Small intestine (tissue), 7 donors: Measurements from ENCODE around the gene GDNF. TPM values are rescaled to one million over a fixed set of nuclear protein-coding genes. Genes with fewer than 3 reads are reported as not detected.
"Not testable (repeated sequence)": the region's sequence is repeated elsewhere in the genome, so short reads cannot be mapped to it uniquely, and the experiment has no call there.

ENCODE experiments used
- DNase-seq, 2 donors: peaks; one replicate each; pipeline versions ENCODE4 v3.0.0 to v3.0.0-alpha.2; 2013
- FAIRE-seq: peaks from 2 replicates; lab custom pipeline; 2012; peaks lifted over from hg19 to GRCh38; lab: Jason Lieb, UNC
- H3K27ac ChIP-seq, 3 donors: one replicate each; pipeline ENCODE4 v1.5.1; 2013; ENCODE audit warnings: low read length in 2 of 3, mild to moderate bottlenecking in 2 of 3, control low read depth in 1 of 3, inconsistent platforms in 1 of 3, low read depth in 1 of 3, moderate library complexity in 1 of 3
- H3K27me3 ChIP-seq, 3 donors: one replicate each; pipeline ENCODE4 v1.6.1; 2013; ENCODE audit warnings: low read length in 3 of 3, inconsistent platforms in 1 of 3; ENCODE audit not compliant: control insufficient read depth in 3 of 3, insufficient read depth in 3 of 3
- H3K36me3 ChIP-seq, 3 donors: one replicate each; pipeline ENCODE4 v1.6.1; 2013; ENCODE audit warnings: low read length in 3 of 3, inconsistent platforms in 1 of 3, low read depth in 1 of 3, mild to moderate bottlenecking in 1 of 3, moderate library complexity in 1 of 3; ENCODE audit not compliant: control insufficient read depth in 3 of 3, insufficient read depth in 2 of 3
- H3K4me1 ChIP-seq, 3 donors: one replicate each; pipeline ENCODE4 v1.6.1; 2013; ENCODE audit warnings: low read length in 2 of 3, inconsistent platforms in 1 of 3, low read depth in 1 of 3, mild to moderate bottlenecking in 1 of 3, moderate library complexity in 1 of 3; ENCODE audit not compliant: control insufficient read depth in 3 of 3, insufficient read depth in 2 of 3
- H3K4me3 ChIP-seq, 3 donors: one replicate each; pipeline ENCODE4 v1.5.1; 2013; ENCODE audit warnings: low read length in 3 of 3, control low read depth in 1 of 3, inconsistent platforms in 1 of 3, low read depth in 1 of 3, mild to moderate bottlenecking in 1 of 3, moderate library complexity in 1 of 3
- H3K9me3 ChIP-seq, 2 donors: one replicate each; pipeline ENCODE4 v1.6.1; 2013; ENCODE audit warnings: low read depth in 1 of 2, low read length in 1 of 2; ENCODE audit not compliant: control insufficient read depth in 2 of 2, insufficient read depth in 1 of 2
- WGBS, 3 donors: extraction: QIAGEN DNeasy Blood & Tissue Kit; methylation state at CpG; one replicate each; pipeline ENCODE4 v1.1.7; 2013; 5-methylcytosine and 5-hydroxymethylcytosine counted together
- polyA plus RNA-seq, 4 donors: library from polyadenylated mRNA; stranded (reverse) in 3 of 4; unstranded in 1 of 4; fragments of 200-250 nt in 3 of 4; fragments of 120-200 nt in 1 of 4; gene quantifications; one replicate each; pipeline versions ENCODE4 v1.2.1 to v1.2.3, GENCODE V29; 2013
- donor health status: healthy with polysubstance abuse.
- donor health status: control.
- donor health status: control.
- donor health status: Bipolar disorder and iron deficiency.
- donor health status: healthy.

GDNF gene
- polyA plus RNA-seq, 4 donors: 0.46 to 2.3 TPM; not detected in 2

DNA sequence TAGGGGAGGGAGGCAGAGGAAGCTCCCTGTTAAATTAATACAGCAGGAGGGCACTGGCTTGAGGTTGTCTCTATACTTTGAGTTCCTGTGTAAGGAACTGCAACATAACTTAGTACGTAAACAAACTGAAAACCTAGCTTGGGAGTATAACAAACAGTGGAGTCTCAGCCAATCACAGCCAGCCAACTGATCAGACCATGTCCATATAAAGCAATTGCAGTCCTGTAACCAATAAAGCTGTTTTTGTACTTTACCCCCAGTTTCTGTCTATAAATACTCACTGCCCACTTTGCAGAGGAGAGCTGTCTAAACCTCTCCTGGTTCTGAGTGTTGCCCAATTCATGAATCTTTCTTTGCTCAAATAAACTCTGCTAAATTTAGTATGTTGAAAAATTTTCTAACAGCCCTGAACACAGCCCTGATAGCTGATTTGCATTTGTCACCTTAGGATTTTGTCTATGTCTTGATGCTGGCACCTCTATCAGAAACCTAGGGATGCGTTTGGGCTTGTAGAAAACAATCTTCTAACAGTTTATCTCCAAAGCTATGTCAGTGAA lies 39.9 kb downstream of the GDNF start:
- DNase-seq (no peak), FAIRE-seq (no peak)
- WGBS, 3 donors: 78 to 88% (median 78%) methylated on average over 2 of the region's 2 CpGs
- H3K36me3 ChIP-seq: no peaks in the 10 kb centered on the region
- peaks cover 0 to 7% of the 10 kb centered on the region in 2 donors for H3K9me3 ChIP-seq
- H3K4me3 ChIP-seq: no peak overlapping the region
- no peaks in the 10 kb centered on the region for H3K27me3 ChIP-seq
- no peaks in the 10 kb centered on the region for H3K4me1 ChIP-seq
- H3K27ac ChIP-seq: no peak overlapping the region

DNA sequence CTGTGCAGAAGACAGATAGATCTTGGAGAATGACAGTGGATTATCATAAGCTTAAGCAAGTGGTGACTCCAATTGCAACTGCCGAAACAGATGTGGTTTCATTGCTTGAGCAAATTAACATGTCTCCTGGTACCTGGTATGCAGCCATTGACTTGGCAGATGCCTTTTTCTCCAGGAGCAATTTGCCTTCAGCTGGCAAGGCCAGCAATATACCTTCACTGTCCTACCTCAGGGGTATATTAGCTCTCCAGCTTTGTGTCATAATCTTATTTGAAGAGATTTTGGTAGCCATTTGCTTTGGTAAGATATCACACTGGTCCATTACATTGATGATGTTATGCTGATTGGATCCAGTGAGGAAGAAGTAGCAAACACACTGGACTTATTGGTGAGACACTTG lies 43.4 kb downstream of the GDNF start:
- FAIRE-seq: not testable (repeated sequence)
- WGBS, 3 donors: 90 to 97% (median 92%) methylated on average over 1 of the region's 1 CpG
- peaks cover 0 to 12% of the 10 kb centered on the region in 2 donors for H3K9me3 ChIP-seq

DNA sequence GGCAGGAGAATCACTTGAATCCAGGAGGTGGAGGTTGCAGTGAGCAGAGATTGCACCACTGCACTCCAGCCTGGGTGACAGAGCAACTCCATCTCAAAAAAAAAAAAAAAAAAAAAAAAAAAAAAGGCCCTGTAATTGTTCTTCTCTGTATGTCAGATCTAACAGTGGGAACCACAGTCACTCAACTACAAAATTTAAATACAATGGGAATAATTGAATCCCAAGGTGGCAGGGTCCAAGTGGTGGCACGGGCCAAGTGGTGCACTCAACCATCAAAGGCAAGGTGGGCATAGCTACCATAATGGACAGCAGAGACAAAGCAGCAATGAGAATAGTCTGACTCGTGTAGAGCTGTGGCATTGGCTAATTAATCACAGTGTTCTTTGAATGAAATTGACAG lies 44.5 kb downstream of the GDNF start:
- not testable (repeated sequence) for H3K4me1 ChIP-seq, H3K4me3 ChIP-seq, H3K27ac ChIP-seq, DNase-seq, FAIRE-seq, H3K27me3 ChIP-seq, H3K36me3 ChIP-seq
- peaks cover 0 to 12% of the 10 kb centered on the region in 2 donors for H3K9me3 ChIP-seq
- WGBS, 3 donors: 58 to 72% (median 59%) methylated on average over 2 of the region's 2 CpGs

More for the DNA sequence above, 43.4 kb downstream of the GDNF start:
- H3K4me3 ChIP-seq, DNase-seq, H3K36me3 ChIP-seq, H3K27me3 ChIP-seq, H3K27ac ChIP-seq, H3K4me1 ChIP-seq: not testable (repeated sequence)

DNA sequence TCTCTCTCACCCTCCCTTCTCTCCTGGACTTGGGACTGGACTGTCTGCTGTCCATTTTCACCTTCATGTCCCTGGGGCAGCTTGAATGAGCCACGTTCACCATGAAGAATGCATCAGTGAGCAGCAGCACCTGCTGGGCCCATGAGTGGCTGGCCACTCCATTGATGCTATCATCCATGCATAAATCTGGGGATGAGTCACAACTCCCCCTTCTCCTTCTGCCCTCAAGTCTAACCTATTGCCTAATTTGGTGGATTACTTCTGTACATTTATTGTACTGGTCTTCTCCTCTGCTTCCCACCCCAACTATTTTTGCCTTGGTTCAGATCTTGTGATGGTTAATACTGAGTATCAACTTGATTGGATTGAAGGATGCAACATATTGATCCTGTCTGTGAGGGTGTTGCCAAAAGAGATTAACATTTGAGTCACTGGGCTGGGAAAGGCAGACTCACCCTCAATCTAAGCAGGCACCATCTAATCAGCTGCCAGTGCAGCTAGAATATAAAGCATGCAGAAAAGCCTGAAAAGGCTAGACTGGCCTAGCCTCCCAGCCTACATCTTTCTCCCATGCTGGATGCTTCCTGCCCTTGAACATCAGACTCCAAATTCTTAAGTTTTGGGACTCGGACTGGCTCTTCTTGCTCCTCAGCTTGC lies 46.7 kb downstream of the GDNF start:
- H3K27me3 ChIP-seq: no peaks in the 10 kb centered on the region
- H3K9me3 ChIP-seq: peaks cover 0 to 12% of the 10 kb centered on the region in 2 donors
- H3K4me1 ChIP-seq: no peaks in the 10 kb centered on the region
- H3K4me3 ChIP-seq: no peak overlapping the region
- H3K36me3 ChIP-seq: no peaks in the 10 kb centered on the region
- 53 to 72% (median 66%) methylated on average over 2 of the region's 2 CpGs for WGBS, 3 donors
- H3K27ac ChIP-seq: no peak overlapping the region
- no peak for FAIRE-seq
- DNase-seq: no peak

DNA sequence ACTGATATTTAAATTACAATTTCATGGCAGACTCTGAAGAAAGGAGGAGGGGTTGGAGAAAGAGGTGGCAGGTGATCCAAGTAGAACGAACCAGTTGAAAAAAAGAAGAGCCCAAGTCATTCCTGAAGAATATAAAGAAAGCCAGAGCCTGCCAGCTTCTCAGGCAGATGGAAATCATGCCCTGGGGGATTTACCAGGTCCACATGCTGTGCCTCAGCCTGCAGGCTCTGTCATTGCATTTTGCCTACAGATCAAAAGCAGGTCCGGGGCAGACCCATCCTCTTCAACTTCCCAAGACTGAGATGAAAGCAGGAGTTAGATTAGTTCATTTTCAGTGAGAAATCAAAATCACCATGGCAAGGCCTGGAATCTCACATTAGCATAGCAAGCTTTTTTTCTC lies 48.5 kb downstream of the GDNF start:
- no peaks in the 10 kb centered on the region for H3K27me3 ChIP-seq
- H3K36me3 ChIP-seq: no peaks in the 10 kb centered on the region
- no peak for DNase-seq
- H3K4me1 ChIP-seq: no peaks in the 10 kb centered on the region
- 71 to 88% (median 82%) methylated on average over 2 of the region's 2 CpGs for WGBS, 3 donors
- H3K4me3 ChIP-seq: no peak overlapping the region
- H3K27ac ChIP-seq: no peak overlapping the region
- FAIRE-seq: no peak
- H3K9me3 ChIP-seq: peaks cover 0 to 12% of the 10 kb centered on the region in 2 donors

DNA sequence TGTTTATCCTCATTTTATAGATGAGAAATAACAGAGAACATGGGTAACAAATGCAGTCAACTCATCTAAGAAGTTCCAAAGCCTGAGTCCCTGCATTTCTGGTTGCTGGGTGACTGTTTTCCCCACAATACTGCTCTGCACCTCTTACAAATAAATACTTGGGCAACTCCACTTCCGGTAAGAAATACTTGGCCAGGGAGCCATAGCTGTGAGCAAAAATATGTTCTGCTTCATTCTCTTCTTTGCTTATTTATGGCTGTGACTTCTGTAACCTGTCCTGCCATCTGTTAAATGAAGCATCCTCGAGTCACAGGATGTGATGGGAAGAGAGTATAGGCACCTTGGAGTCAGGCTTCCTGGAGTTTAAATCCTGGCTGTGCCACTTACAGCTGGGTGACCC lies 49.9 kb downstream of the GDNF start:
- WGBS, 3 donors: 52 to 62% (median 59%) methylated on average over 2 of the region's 2 CpGs

DNA sequence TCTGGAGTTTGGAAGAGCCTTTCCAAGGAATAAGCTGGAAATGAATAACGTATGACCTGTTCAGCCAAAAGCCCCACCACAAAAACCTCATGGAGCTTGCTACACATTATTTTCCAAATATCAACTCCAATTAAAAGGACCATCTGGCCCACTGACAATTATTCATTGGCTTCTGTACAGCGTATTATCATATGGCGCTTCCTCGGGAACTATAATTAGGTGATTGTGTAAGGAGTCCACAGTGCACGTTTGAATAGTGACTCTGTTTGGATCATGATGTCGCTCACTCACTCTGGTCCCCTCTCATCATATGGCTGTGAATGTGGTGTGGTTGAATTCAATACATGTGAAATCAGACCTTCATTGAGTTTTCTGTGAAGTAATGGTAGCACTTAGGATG lies 52.1 kb downstream of the GDNF start:
- Histone ChIP-seq H3K4me3 (no peak overlapping the region), H3K36me3 (no peaks in the 10 kb centered on the region), H3K27ac (no peak overlapping the region), H3K9me3 (peaks cover 0 to 2% of the 10 kb centered on the region in 2 donors), H3K27me3 (no peaks in the 10 kb centered on the region), H3K4me1 (no peaks in the 10 kb centered on the region)
- no peak for FAIRE-seq
- 61 to 74% (median 65%) methylated on average over 6 of the region's 6 CpGs for WGBS, 3 donors
- no peak for DNase-seq

More for the DNA sequence above, 49.9 kb downstream of the GDNF start:
- Histone ChIP-seq H3K27me3 (no peaks in the 10 kb centered on the region), H3K4me3 (no peak overlapping the region), H3K36me3 (no peaks in the 10 kb centered on the region), H3K9me3 (peaks cover 0 to 5% of the 10 kb centered on the region in 2 donors), H3K27ac (no peak overlapping the region), H3K4me1 (no peaks in the 10 kb centered on the region)
- FAIRE-seq (no peak), DNase-seq (no peak)

DNA sequence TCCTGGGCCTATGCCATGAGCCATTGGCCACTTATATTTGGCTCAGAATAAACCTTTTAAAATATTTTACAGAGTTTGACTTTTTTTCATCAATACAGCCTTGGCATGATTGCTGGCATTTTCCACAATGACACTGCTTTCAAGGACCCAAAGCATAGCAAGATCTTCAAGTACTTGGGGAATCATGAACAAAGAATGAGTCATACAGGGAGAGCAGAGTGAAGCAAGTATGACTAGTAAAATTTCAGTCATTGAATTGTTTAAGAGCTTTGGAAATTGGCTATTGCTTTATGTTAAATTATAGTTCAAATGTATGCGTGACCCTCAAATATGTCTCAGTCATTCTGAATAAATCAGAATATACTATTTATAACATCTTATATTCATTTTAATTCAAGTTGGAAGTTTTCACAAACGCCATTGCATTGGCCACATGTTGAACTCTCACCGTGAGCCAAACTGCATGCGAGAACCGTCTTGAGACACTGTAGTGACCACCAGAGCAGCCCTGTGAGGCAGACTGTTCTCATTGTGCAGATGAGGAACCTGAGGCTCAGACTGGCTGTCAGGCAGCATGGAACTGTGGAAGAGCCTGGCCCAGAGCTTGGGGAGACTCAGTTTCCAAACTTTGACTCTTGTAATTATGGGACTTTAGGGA lies 52.9 kb downstream of the GDNF start:
- H3K4me3 ChIP-seq: no peak overlapping the region
- DNase-seq (no peak), FAIRE-seq (no peak)
- H3K9me3 ChIP-seq: no peaks in the 10 kb centered on the region
- WGBS, 3 donors: 83 to 93% (median 92%) methylated on average over 5 of the region's 5 CpGs
- no peak overlapping the region for H3K27ac ChIP-seq
- H3K27me3 ChIP-seq: no peaks in the 10 kb centered on the region
- no peaks in the 10 kb centered on the region for H3K4me1 ChIP-seq
- H3K36me3 ChIP-seq: no peaks in the 10 kb centered on the region
